Dedifferentiated amniotic fluid mesenchymal stem cell (primary cell): ENCODE measurements around the gene TRAF2.

ENCODE experiments used
- DNase-seq: peaks from one replicate; pipeline ENCODE4 v3.0.0-alpha.2; 2016; ENCODE audit errors: extremely low spot score

The TRAF2 gene

DNA sequence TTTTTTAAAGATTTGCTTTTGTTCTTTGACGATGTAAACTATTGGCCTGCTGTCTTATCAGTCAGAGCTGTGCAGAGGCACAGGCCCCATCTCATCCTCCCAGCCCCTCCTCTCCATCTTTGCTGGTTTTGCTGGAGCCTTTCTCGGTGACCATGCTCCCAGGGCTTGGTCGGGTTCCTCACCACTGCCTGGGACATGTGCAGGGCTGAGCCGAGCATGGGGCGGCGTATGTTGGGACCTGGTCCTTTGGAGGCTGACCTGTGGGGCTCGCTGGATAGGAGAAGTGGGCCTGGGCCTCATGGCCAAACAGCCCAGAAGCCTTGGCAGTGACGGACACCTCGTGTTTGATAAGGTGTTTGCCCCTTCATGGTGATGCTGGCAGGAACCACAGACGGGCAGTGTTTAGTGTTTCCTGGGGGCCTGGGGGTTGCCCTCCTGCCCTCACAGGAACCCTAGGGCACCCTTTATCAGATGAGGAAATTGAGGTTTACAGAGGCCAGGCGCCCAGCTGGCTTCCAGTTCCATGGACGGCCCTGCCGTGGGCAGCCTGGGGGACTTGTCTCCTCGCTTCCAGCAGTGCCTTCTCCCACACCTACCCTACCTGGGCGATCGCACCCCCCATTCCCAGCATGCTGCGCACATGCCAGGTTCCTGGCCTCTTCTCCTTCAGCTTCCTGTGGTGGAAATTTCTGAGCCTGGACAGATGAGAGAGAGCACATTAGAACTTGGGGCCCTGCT, 27.6 kb downstream of the TRAF2 start:
- DNase-seq, result no peak

DNA sequence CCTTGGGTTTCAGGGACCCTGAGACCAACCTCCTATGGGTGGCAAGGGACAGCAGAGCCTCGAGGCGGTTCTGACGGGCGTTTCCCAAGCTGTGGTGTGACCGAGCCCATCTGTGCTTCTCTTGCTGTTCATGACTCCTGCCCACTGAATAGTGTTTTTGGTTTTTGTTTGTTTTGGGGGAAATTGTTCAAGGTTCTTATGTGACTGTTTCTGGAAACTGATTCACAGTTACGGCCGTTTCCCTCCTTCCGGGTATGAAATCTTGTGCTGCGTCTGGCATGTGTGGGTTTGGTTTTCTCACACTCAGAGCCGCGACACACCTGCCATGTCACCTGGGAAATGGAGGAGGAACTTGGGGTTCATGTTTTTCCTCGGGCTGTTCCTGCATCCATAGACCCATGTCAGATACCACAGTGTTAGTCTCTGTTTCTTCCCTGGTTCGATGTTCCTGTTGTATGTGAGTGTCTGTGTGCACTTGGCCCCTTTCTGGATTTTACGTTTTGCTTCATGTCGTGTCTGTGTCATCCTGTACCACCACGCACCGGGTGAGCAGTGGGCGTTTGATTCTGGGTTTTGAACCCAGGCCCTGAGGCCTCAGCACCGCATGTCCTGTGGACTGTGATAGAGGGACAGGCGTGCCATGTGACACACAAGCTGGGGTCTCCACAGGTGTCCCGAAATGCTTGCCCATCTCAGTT, 29.5 kb downstream of the TRAF2 start:
- DNase-seq, result no peak

DNA sequence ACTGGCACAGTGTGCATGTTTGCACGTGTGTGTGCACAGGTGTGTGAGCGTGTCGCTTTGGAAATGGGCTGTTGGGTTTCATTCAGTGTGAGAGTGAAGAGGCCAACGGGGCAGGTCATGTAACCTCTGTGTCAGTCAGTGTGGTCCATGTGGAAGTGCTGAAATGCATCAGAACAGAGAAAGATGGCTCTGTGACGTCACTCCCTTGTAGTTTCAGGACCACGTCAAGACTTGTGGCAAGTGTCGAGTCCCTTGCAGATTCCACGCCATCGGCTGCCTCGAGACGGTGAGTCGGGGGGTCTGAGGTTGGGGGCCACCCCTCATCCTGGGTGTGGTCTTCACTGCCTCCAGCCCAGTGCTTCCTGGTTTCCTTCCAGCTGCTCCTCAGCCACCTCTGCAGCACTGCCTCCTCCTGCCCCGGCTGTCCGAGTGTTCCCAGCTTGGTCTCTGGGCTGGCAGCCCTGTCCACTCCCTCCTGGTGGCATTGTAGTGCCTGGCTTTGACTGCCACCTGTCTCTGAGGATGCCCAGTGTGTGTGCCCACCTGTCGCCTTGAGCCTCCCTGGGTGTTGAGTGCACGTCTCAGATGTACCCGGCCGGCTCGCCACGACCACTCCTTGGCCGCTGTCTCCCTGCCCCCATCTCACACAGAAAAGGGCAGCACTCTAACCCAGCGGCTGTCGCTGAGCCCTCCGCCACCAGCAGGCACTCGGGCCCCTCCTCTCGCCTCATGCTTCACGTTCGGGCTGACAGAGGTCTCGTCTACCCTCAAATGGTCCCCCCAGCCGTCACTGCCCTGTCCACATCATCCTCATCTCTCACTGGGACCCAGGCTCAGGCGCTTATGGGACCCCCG, 30.2 kb downstream of the TRAF2 start:
- DNase-seq, result no peak

DNA sequence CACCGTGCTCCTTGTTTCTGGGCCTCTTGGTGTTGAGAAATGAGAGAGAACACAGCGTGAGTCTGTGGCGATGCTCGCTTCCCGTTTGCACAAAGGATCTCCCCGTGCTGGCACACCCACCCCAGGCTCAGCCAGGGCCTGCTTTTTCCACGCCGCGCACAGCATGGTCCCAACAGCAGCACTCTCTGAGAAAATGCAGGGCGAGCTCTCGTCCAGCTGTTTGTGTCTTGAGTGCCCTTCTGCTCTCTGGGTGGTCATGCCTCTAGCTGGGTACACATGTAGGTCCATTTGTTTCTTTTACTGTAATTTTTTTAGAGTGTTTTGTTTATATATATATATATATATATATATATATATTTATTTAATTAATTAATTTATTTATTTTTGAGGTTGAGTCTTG, 31.6 kb downstream of the TRAF2 start:
- DNase-seq, result no peak

DNA sequence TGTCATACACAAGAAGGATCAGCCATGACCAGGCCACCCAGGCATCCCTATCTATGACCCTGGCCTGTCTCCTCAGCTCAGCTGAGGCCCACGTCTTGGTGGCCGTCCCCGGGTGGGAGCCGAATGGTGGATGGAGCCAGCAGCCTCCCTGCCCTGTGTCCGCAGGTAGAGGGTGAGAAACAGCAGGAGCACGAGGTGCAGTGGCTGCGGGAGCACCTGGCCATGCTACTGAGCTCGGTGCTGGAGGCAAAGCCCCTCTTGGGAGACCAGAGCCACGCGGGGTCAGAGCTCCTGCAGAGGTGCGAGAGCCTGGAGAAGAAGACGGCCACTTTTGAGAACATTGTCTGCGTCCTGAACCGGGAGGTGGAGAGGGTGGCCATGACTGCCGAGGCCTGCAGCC, 33.8 kb downstream of the TRAF2 start:
- DNase-seq, result no peak

DNA sequence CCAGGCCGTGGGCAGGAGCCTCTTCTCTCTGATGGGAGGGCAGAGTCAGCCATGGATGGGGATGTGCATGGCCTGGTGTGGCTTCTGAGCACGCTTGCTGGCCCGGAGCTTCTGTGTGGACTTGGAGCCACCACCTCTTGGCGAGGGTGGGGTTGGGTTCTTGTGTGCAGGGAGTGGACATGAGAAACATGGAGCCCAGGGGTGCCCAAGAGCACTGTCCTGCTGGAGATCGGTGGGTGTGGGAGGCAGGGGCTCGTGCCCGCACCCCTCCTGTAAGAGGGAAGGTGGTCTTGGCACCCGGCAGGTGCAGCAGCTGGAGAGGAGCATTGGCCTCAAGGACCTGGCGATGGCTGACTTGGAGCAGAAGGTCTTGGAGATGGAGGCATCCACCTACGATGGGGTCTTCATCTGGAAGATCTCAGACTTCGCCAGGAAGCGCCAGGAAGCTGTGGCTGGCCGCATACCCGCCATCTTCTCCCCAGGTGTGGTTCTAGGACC, 34.5 kb downstream of the TRAF2 start:
- no peak for DNase-seq

DNA sequence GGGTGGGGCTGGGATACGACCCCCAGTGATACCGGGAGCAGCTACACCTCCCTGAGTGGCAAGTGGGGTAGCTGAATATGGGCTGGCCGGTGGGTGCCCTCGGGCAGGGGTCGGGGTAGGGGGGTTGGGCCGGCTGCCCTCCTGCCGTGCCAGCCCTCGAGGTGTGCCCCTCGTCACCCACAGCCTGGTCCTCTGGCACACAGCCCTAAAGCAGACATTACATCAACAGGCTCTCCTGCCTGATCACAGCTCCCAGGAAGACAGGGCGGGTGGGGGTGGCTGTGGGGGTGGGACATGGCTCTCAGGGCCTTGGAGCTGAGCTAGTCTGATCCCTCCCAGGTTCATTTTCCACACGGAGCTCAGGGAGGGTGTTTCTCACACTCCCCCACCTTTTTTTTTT, 35.0 kb downstream of the TRAF2 start:
- no peak for DNase-seq

DNA sequence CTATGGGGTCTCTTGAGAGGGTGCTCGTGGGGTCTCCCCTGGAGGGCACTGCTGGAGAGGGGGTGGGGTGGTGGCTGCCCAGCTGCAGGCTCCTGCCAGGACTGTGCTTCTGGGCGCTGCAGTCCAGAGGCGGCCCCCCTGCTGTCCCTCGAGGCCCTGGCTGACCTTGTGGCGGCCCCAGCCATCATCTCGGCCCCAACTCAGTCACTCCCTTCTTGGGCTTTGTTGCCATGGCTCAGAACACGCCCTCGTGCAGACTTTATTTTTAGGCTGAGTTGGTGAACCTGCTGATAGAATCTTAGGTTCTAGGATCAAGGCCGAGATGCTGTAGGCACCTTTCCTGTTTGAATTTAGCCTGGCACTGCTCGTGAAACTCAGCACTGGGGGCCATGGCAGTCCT, 35.4 kb downstream of the TRAF2 start:
- no peak for DNase-seq

DNA sequence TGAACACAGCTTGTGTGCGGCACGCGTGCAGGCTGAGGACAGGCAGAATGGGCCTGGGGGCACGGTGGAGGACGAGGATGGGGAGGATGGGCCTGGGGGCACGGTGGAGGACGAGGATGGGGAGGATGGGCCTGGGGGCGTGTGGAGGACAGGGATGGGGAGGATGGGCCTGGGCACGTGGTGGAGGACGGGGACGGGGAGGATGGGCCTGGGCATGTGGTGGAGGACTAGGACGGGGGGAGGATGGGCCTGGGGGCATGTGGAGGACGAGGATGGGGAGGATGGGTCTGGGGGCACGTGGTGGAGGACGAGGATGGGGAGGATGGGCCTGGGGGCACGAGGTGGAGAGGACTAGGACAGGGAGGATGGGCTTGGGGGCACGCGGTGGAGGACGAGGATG, 36.2 kb downstream of the TRAF2 start:
- DNase-seq, result no peak

DNA sequence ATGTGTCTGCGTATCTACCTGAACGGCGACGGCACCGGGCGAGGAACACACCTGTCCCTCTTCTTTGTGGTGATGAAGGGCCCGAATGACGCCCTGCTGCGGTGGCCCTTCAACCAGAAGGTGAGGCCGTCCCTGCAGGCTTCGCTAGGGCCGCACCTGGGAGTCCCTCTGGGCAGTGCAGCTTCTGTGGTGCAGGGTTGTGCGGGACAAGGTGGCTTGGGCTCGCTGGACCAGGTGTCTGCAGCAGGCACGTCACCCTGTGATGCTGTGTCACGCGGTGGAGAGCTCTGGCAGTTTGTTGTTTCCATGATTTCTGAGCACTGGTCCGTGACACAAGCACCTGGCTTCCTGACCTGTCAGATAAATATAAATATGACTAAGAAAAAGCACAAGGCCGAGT, 37.6 kb downstream of the TRAF2 start:
- DNase-seq, result no peak

DNA sequence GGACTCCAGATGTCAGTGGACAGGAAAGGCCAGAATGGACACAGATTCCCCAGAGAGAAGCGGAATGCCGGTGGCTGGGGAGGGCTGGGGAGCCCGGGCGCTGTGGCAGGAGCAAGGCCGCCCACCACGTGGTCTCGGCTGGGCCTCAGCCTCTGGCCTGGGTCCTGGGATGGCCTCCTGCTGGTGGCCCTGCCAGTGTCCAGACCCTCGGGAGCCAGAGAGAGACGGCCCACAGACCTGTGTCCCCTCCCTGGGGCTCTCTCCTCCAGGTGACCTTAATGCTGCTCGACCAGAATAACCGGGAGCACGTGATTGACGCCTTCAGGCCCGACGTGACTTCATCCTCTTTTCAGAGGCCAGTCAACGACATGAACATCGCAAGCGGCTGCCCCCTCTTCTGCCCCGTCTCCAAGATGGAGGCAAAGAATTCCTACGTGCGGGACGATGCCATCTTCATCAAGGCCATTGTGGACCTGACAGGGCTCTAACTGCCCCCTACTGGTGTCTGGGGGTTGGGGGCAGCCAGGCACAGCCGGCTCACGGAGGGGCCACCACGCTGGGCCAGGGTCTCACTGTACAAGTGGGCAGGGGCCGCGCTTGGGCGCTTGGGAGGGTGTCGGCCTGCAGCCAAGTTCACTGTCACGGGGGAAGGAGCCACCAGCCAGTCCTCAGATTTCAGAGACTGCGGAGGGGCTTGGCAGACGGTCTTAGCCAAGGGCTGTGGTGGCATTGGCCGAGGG, 39.3 kb downstream of the TRAF2 start:
- DNase-seq, result no peak

DNA sequence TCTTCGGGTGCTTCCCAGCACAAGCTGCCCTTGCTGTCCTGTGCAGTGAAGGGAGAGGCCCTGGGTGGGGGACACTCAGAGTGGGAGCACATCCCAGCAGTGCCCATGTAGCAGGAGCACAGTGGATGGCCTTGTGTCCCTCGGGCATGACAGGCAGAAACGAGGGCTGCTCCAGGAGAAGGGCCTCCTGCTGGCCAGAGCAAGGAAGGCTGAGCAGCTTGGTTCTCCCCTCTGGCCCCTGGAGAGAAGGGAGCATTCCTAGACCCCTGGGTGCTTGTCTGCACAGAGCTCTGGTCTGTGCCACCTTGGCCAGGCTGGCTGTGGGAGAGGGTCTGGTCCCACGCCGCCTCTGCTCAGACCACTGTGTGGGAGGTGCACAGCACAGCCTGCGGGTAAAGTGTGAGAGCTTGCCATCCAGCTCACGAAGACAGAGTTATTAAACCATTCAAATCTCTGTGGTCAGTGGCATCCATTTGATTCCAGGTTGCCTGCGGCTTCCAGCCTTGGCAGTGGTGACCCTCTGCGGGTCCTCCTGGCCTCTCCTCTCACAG, 39.9 kb downstream of the TRAF2 start:
- DNase-seq, result no peak

DNA sequence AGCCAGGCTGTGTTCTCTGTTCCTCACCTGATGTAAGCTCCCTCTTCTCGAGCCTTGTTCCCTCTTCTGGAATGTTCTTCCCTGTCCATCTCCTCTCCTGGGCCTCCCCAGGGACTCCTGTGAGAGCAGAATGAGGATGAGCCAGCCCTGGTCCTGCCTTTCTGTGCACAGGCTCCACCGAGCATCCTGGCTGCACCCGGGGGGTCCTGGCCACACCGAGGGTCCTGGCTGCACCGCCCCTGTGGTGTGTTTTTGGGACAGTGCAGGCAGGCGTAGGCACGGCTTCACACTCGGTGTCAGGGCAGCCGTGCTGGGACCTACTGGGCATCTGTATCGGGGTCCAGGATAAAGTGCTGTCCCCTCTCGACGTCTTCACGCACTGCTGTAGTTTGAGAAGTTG, 40.4 kb downstream of the TRAF2 start:
- DNase-seq, result no peak

DNA sequence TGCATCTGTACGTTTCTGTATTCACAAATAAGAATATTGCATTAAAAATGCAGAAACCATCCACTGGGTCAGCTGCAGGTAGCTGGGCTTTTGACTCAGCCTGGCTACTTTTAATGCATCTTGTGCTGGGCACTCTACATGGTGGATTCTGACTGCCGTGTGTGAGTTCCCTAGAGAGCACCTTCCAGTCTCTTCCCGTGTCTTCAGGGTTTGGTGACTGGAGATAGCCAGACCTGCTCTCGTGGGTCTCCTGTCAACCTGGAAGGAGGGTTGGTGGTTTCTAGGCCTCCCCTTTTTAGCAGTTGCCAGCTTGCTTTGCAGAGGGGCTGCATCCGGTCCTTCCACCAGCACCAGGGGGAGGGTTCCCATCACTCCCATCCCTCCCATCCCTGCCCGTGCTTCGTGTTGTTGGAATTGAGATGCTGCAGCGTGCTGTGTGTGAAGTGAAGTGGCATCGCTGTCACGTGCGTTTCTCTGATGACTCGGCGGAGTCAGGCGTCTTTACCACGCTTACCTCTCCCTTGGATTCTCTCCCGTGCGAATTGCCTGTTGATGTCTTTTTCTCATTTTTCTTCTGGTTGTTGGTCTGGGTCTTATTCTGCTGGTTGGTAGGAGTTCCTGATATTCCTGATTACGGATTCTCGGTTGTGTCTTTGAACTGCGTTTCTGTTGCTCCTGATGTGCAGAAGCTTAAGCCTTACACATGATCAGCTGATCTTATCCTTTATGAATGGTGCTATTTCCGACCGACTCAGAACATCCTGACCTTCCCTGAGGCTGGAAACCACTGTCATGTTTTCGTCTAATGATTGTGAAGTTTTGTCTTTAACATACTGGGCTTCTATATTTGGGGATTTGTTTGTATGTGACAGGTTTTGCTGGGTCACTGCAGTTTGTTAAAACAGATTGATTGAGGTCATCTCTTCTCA, 41.3 kb downstream of the TRAF2 start:
- no peak for DNase-seq

DNA sequence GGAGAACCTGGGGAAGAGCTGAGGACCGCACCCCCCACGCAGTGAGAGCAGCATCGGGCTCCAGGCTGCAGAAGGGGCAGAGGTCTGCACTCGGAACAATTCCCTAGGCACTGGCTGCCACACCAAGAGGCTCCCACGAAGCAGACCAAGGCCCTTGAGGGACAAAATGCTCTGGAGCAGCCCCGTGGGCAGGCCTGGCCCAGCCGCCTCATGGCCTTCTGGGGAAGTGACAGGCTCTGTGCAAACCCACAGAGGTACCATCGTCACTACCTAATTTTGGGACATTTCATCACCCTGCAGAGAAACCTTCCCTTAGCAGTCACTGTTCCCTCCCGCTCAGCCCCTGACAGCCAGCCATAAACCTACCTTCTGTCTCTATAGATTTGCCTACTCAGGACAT, 42.3 kb downstream of the TRAF2 start:
- no peak for DNase-seq

DNA sequence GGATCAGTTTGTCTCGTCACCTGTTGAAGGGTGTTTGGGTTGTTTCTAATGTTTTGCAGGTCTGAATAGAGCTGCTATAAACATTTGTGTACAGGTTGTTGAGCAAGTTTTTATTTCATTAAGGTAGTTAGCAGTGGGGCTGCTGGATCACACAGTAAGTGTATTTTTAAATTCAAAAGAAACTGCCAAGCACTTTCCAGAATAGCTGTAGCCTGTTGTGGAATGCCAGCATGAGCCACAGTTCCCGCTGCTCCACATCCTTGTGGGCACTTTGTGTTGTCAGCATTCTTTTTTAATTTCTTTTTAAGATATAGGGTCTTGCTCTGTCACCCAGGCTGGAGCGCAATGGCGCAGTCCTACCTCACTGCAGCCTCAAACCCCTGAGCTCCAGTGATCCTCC, 43.7 kb downstream of the TRAF2 start:
- DNase-seq, result no peak

DNA sequence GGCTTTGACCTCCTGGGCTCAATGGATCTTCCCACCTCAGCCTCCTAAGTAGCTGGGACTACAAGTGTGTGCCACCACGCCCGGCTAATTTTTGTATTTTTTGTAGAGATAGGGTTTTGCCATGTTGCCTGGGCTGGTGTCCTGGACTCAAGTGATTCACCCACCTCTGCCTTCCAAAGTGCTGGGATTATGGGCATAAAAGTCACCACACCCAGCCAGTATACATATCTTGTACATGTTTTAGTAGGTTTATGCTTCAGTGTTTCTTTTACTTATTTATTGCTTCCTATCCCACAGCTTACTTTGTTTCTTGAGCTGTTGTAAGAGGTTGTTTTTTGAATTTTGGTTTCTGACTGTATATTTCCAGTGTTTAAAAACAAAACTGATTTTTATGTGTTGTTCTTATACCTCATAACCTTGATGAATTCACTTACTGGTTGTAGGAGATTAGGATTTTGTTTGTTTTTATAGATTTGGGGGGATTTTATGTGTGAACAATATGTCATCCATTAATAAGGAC, 45.4 kb downstream of the TRAF2 start:
- DNase-seq, result no peak

DNA sequence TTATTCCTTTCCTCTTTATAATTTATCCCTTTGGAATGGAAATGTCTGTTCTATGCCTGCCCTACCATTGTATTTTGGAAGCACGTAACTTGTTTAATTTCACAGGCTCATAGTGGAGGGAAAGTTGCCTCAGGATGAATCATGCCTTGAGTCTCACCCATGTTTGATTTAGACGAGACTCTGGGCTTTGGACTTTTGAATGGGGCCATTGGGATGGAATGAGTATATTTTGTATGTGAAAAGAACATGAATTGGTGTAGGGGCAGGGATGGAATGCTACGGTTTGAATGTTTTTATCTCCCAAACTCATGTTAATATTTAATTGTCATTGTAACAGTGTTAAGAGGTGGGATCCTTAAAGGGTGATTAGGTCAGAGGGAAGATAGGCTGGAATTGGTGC, 48.0 kb downstream of the TRAF2 start:
- no peak for DNase-seq

DNA sequence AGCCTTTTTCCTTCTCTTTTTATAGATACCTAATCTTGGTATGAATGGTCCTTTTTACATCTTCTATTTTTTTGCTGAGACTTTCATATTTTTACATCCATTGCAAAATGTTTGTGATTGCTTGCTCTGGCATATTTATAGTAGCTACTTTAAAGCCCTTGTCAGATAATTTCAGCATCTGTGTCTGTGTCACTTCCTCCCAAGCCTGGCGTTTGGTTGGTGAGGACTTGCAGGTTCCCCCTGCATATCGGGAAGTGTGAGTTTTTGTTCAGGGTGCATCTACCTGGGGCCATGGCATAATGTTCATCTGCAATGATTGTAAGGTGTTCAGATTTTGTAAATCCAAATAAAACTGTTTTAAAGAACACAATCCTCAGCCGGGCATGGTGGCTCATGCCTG, 49.3 kb downstream of the TRAF2 start:
- no peak for DNase-seq

DNA sequence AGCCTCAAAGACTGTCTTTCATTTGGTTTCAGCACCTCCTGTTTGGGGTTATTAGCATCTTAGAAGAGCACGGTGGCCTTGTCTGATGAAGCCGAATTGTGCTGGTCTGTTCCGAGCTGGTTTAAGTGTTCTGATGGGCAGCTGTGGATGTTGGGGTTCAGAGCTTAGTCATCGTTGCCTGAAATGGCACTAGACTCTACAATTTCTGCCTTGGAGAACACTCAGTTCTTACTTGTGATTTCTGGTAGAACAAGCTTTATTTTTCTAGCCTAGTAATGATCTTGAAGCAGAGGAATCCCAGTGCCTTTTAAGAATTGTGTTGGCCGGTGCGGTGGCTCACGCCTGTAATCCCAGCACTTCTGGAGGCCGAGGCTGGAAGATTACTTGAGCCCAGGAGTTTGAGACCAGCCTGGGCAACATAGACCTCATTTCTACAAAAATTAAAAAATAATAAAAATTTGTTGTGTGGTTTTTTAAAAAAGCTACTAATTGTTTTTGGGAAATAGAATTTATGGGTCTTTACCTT, 50.4 kb downstream of the TRAF2 start:
- DNase-seq, result no peak
